Measurements from ENCODE around the gene TPRG1L. TPM values are rescaled to one million over a fixed set of nuclear protein-coding genes. Genes with fewer than 3 reads are reported as not detected.
A peak's percentile ranks its signal among the peaks of the same experiment; 100 is the strongest.

TPRG1L gene
- total RNA-seq, 1 donor from 2014 or later = 47.5 TPM

DNA sequence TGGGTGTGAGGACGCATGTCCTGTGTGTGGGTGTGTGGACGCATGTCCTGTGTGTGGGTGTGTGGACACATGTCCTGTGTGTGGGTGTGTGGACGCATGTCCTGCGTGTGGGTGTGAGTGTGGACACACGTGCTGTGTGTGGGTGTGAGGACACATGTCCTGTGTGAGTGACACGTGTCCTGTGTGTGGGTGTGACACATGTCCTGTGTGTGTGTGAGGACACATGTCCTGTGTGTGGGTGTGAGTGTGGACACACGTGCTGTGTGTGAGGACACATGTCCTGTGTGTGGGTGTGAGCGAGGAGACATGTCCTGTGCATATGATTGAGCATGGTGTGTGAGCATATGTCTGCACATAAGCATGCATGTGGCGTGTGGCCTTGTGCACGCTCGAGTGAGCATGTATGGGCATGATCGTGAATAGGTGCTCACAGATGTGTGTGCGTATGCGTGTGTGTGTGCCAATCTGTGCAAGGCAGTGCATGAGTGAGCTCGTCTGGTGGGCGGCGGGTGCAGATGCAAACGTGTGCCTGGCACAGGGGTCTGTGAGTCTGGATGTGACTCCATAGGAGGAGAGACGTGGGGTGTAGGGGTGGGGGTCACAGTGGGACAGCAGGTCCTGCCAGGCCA is 38.8 kb upstream of the TPRG1L start:
- intact Hi-C loops (cut with DNase I) = no loop called here
- no peak for TF ChIP-seq CTCF (IDR thresholded peaks at IDR 0.05)
- no peaks in the 10 kb centered on the region for H3K36me3 ChIP-seq
- H3K9me3 ChIP-seq = no peaks in the 10 kb centered on the region
- H3K27ac ChIP-seq = no peak overlapping the region
- no peak overlapping the region for H3K4me3 ChIP-seq
- peaks cover 24% of the 10 kb centered on the region for H3K4me1 ChIP-seq
- DNase-seq (no peak), ATAC-seq (no peak)
- no peaks in the 10 kb centered on the region for H3K27me3 ChIP-seq

DNA sequence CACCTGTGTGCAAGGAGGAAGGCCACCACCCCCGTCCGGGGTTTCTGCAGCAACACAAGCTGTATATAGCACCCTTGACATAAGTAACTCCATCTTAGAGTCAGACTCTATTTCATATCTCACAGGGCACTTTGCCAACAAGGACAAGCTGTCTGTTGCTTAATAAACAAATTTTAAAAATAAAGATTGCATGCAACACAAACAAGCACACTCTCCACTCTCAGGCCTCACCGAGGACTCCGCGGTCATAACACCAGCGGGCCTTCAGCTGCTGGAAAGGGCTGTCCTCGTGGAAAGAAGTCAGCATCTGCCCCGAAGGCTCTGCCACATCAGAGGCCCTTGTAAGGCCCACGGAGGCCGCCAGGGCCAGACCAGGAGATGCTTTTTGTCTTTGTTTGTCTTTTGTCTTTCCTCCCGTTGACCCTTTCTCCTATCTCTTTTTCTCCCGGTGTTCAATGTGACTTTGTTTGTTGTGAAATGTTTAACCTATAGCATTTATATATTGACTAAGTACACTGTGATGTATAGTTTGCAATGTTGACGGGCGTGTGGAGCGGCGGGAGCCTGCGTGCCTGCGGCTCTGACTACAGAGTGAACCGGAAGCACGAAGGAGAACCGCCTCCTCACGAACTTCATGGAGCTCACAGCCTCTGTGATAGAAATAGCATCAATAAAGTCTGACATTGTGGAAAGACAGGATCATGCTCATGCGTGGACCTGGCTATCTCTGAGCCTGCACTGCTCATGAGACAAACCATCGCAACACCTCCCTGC is 37.6 kb upstream of the TPRG1L start:
- intact Hi-C loops (cut with DNase I) = no loop called here
- no peaks in the 10 kb centered on the region for H3K27me3 ChIP-seq
- no peak for ATAC-seq
- H3K4me3 ChIP-seq = no peak overlapping the region
- no peak for DNase-seq
- no peak overlapping the region for H3K27ac ChIP-seq
- no peaks in the 10 kb centered on the region for H3K9me3 ChIP-seq
- H3K4me1 ChIP-seq = peaks cover 19% of the 10 kb centered on the region
- TF ChIP-seq CTCF (IDR thresholded peaks at IDR 0.05) = no peak
- H3K36me3 ChIP-seq = no peaks in the 10 kb centered on the region

DNA sequence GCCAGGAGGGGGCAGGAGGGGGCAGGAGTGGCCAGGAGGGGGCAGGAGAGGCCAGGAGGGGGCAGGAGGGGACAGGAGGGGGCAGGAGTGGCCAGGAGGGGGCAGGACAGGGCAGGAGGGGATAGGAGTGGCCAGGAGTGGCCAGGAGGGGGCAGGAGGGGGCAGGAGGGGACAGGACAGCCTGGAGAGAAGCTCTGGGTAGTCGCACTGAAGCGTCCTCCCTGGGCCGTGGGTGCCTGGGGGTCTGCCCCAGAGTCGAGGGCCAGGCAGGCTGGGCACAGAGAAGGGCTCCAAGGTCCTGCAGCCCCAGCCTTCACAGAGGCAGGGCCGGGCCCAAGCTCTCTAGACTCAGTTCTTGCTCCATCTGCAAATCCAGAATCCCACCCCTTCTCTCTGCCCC is 36.4 kb upstream of the TPRG1L start:
- Histone ChIP-seq H3K4me1 (peaks cover 19% of the 10 kb centered on the region), H3K9me3 (no peaks in the 10 kb centered on the region), H3K27ac (no peak overlapping the region), H3K4me3 (no peak overlapping the region), H3K27me3 (no peaks in the 10 kb centered on the region), H3K36me3 (no peaks in the 10 kb centered on the region)
- TF ChIP-seq CTCF (IDR thresholded peaks at IDR 0.05) = no peak
- no peak for DNase-seq
- peak; percentile 7 for ATAC-seq
- intact Hi-C loops (cut with DNase I) = no loop called here

- no peak for TF ChIP-seq CTCF (IDR thresholded peaks at IDR 0.05)
- intact Hi-C loops (cut with DNase I) = no loop called here
- Histone ChIP-seq H3K9me3 (no peaks in the 10 kb centered on the region), H3K27ac (peak overlapping the region; percentile 17), H3K36me3 (no peaks in the 10 kb centered on the region), H3K4me1 (peaks cover 22% of the 10 kb centered on the region), H3K27me3 (no peaks in the 10 kb centered on the region), H3K4me3 (no peak overlapping the region)
- DNase-seq (peak; percentile 78), ATAC-seq (peak; percentile 81)
Observed at GRCh38 chr1:3590139-3590763, 34.6 kb upstream of the TPRG1L start.

DNA sequence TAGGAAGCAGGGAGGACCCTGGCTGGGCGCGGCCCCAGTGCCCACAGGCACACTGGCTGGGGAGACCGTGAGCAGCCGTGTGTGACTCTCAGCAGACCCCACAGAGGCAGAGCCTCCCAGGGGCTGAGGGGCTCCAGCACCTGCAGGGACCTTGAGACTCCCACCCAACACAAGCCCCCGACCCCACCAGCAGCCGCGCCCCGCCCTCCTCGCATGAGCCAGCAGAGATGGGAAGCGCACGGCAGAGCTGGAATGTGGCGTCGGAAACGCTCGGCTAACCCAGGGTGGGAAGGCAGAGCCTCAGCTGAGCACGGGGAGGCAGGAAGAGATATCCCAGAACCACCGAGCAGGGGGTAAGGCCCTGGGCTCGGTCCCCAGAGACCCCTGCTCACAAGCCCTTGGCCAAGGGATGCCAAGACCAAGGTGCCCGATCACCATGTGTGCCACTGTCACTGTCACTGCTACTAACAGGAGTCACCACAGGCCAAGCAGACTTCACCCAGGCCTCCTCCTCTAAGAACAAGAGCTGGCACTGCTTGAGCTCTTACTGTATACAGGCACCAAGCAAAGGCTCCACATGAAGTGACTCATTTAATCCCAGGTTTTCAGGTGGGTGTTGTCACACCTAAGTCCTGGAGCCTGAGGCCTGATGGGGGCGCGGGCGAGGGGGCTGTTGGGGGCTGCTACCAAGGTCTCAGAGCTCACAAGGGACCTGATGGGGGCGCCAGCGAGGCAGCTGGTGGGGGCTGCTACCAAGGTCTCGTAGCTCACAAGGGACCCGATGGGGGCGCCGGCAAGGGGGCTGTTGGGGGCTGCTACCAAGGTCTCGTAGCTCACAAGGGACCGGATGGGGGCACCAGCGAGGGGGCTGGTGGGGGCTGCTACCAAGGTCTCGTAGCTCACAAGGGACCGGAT is 33.6 kb upstream of the TPRG1L start:
- Histone ChIP-seq H3K27ac (peak overlapping the region; percentile 17), H3K27me3 (no peaks in the 10 kb centered on the region), H3K36me3 (no peaks in the 10 kb centered on the region), H3K4me3 (no peak overlapping the region), H3K4me1 (peaks cover 22% of the 10 kb centered on the region), H3K9me3 (no peaks in the 10 kb centered on the region)
- DNase-seq (no peak), ATAC-seq (no peak)
- TF ChIP-seq CTCF (IDR thresholded peaks at IDR 0.05) = no peak
- intact Hi-C loops (cut with DNase I) = no loop called here

Measured in upper lobe of right lung (tissue), 1 donor.